Neural progenitor cell (in vitro differentiated cells): ENCODE results near the gene TUT1.

Experiments used
- CTCF ChIP-seq: fragments of 200-600 bp; sonication (generic); IDR thresholded peaks from 2 replicates; pipeline ENCODE4 v1.5.1; 2017; ENCODE audit warnings: antibody characterized with exemption, mild to moderate bottlenecking
- EZH2phosphoT487 ChIP-seq: fragments of 200-600 bp; sonication (generic); IDR thresholded peaks from 2 replicates; pipeline ENCODE4 v1.6.1; 2017; ENCODE audit warnings: antibody characterized with exemption

- TF ChIP-seq CTCF = no peak
- no peak for TF ChIP-seq EZH2phosphoT487
These were observed 7.9 kb upstream of the TUT1 start for GRCh38 chr11:62599069-62599696.
